CD4-positive, alpha-beta T cell treated with Interleukin-6 at 100 ng/mL for 8 hours (primary cell): ENCODE data around the gene NCAPD3.

ENCODE experiments used
- DNase-seq: peaks from one replicate; pipeline ENCODE4 v3.0.0-alpha.2; 2020; ENCODE audit warnings: mixed read lengths, low spot score

NCAPD3 gene

DNA sequence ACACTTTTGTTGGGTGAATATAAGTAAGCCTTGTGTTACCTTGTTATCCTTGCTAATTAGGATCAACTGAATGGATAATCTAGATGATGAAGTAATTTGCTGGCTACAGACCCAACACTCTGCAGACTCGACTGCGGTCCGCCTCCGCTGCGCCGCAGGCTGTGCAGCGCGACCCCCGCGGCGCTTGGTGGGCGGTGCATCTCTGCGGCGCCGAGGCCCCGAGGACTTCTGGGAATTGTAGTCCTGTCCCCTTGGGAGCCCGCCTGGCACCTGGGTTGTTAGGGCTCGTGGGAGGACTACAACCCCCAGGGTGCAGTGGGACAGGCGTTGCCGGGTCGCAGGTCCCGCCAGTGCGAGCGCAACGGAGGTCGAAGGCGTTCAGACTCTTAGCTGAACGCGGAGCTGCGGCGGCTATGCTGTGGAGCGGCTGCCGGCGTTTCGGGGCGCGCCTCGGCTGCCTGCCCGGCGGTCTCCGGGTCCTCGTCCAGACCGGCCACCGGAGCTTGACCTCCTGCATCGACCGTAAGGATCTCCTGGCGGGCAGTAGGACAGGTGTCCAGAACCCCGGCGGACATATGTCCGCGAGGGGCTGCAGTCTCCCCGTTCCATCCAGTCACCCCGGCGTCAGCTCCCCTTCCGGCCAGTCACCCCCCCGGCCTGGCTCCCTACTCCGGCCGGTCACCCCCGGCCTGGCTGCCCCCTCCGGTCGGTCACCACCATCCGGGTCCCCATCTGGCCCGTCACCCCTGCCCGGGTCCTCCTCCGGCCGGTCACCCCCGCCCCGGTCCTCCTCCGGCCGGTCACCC is 29.6 kb upstream of the NCAPD3 start, which contains the start of the genes ACAD8 and THYN1:
TSS of gene ACAD8 (plus strand) at position 381 of the 806 bp plus-strand sequence. CDS start at position 414, 33 bp downstream.
TSS of gene THYN1 (minus strand) at position 165 of the 806 bp plus-strand sequence. CDS start 470 bp downstream, outside the sequence.
- DNase-seq = peak; percentile 96

GRCh38 chr11:134252346-134253187 is 28.8 kb upstream of the NCAPD3 start:
- no peak for DNase-seq

DNA sequence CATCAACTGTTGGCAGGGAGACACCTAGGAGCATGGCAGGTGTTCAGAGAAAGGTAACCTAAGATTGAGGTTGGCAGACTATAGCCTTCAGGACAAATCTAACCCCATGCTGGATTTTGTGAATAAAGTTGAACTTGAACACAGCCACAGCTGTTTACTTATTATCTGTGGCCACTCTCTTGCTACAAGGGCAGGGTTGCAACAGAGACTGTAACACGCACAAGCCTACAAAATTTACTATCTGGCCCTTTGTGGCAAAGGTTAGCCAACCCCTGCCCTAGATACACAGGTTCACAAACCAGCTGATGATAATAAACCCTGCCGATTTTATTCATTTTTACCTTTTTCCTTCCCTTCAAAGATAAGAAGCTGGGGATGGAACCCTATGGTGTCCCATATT is 26.9 kb upstream of the NCAPD3 start:
- DNase-seq = no peak

- DNase-seq = no peak
Measured at GRCh38 chr11:134250246-134250645, 26.5 kb upstream of the NCAPD3 start.

DNA sequence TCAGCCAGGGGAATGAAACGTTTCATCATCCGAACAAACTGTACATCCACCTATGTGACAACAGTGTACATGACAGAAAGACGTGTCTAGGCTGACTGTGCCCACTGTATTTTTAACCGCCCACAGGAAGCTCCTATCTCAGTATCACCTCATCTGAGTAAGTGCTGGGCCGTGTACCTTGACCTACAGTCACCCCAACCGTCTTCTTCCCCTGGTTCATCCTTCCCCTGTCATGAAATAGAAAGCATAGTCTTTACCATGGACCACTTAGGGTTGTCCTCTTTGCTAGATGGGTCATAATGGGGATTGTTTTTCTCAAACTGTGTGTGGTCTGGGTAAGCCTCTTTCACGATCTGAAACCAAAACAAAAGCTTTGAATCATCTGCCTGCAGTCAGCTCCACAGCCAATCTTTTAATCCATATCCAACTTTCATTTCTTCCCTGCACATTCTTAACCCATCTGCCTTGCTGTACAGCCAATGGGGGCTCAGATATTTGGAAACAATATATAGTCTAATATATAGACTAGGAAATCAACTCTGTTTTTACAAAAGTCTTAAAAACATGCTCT is 25.2 kb upstream of the NCAPD3 start:
- DNase-seq = no peak

- DNase-seq = no peak
Measured at GRCh38 chr11:134246678-134247077, 22.9 kb upstream of the NCAPD3 start.

- no peak for DNase-seq
Measured at GRCh38 chr11:134246100-134246499, 22.3 kb upstream of the NCAPD3 start.

DNA sequence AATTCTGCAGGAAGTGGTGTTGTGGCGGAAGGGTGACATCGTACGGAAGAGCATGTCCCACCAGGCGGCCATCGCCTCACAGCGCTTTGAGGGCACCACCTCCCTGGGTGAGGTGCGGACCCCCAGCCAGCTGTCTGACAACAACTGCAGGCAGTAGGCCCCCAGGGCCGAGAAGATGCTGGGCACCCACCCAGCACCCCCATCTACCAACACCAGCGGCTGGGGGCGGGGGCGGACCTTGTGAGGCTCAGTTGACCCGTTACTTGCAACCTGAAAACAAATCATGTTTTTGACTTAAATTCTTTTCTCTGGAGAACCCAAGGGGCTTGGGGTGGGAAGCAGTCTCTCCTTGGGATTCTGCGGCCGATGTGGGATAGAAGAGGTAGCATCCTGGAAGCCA is 21.7 kb upstream of the NCAPD3 start:
- no peak for DNase-seq

DNA sequence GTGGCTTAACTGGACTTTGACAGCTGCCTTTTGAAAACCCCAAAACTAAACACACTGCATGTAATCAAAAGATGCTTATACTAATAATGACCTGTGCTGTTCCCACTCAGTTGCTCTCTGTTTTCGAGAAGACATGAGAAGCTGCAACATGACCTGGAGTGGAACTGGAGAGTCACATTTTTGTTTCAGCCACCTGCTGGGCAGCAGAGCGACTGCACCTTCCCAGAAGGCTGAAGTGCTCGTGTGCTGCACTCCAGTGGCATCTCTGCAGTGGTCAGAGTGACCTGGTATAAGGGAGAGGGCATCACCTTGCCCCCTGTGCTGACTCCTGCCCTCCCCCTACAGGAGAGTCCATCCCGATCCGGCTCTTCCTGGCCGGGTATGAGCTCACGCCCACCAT is 20.8 kb upstream of the NCAPD3 start:
- no peak for DNase-seq

GRCh38 chr11:134243913-134244312 is 20.1 kb upstream of the NCAPD3 start:
- DNase-seq = no peak

DNA sequence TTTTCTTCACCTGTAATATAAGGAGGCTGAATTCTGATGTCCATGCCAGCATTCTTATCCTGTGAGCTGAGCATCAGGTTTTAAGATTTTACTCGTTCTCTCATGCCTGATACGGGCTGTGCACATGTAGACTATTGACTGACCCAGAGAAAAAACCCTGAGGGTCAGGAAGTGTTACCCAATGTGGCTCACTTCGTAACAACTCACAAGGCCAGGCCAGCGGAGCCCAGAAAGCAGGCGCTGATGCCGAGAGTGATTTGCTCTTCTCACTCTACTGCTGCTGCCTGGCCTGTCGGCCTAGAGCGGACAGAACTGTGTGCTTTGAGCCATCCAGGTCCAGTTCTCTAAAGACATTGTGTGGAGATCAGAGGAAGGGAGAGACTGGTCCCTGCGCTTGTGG is 18.6 kb upstream of the NCAPD3 start:
- DNase-seq = no peak

- no peak for DNase-seq
Measured at GRCh38 chr11:134240592-134240991, 16.8 kb upstream of the NCAPD3 start.

DNA sequence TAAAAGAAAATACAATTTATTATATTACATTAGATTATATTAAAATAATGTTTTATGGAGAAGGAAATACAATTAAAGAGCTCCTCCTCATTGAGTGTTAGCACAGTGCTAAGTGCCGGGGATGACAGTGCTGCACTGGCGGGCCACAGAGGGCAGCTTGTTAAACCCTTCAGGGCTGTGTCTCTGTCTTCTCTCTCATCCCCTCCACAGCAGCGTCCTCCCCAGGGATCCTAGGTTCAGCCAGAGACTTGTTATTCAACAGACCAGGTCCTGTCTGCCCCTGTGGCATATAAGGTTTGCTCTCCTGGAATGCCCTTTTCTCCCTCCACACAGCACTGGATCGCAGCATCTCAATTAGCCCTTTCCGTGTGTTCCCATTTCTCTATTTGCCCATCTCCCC is 15.2 kb upstream of the NCAPD3 start:
- no peak for DNase-seq

GRCh38 chr11:134237557-134237922 is 13.8 kb upstream of the NCAPD3 start:
- no peak for DNase-seq

- no peak for DNase-seq
Measured at GRCh38 chr11:134236834-134237556, 13.2 kb upstream of the NCAPD3 start.

DNA sequence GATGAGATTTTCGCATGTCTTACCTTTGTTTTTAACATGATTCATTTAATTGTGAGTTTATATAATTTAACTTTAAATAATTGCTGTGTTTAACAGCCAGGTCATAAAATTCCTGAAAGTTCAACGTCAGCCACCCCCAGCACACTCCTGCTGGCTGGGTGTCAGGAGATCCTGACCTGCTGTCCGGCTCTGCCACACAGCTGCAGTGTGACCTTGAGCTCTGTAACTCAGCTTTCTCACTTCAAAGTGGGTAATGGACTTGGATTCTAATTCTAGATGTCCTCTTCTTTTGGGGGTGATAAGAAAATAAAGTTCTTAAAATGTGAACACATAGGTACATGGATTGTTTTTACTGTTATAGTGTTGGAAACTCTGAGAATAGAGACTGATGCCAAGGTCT is 11.6 kb upstream of the NCAPD3 start:
- DNase-seq = no peak

GRCh38 chr11:134233729-134234179 is 10.0 kb upstream of the NCAPD3 start:
- DNase-seq = no peak

DNA sequence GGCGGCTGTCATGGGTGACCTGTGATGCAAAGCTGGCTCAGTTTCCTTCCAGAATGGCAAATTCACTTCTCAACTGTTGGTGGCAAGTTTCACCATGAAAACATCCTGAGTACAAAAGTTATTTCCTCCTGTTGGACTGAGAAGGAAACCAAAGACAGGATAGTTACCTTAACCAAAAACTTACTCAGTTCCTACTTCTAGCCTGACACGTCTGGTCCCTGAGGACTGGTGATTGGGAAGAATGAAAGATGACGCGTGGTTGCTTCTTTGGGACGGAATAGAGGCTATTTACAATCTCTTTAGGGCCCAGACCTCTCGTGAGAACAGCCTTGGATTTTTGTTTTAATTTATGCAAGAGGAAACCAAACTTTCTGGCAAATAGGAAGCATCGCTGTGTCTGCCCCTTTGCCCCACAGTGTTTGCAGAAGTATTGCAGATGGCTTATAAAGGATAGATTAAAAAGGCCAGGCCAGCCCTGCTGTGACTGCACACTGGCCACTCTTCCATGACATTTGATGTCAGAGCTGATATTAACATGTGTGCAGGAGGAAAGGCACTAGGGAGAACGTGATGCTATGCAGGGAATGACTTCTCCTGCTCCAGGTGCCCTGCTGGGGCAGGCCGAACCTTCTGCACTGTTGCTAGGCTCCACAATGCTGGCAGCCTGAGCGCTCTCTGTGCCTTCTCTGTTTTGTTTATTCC is 8.3 kb upstream of the NCAPD3 start:
- DNase-seq = no peak

GRCh38 chr11:134230339-134230738 is 6.6 kb upstream of the NCAPD3 start:
- DNase-seq = no peak

- DNase-seq = no peak
Measured at GRCh38 chr11:134229126-134229790, 5.5 kb upstream of the NCAPD3 start.

GRCh38 chr11:134228625-134229024 is 4.9 kb upstream of the NCAPD3 start:
- no peak for DNase-seq
